HFFc6 (cell line): Measurements from ENCODE around the gene KRTAP9-6. TPM values are rescaled to one million over a fixed set of nuclear protein-coding genes. Genes with fewer than 3 reads are reported as not detected.
"Not testable (repeated sequence)": the region's sequence is repeated elsewhere in the genome, so short reads cannot be mapped to it uniquely, and the experiment has no call there.

Source experiments
- DNase-seq: peaks from one replicate; pipeline ENCODE4 v3.0.0-alpha.2; 2018
- H3K27ac Mint-ChIP-seq: 2 replicates; pipeline ENCODE4 v1.8.0; 2020; ENCODE audit warnings: mild to moderate bottlenecking, mixed read lengths
- H3K27me3 Mint-ChIP-seq: 2 replicates; pipeline ENCODE4 v1.8.0; 2021; ENCODE audit warnings: mild to moderate bottlenecking, moderate library complexity, mixed read lengths; ENCODE audit not compliant: insufficient read depth
- H3K36me3 Mint-ChIP-seq: 2 replicates; pipeline ENCODE4 v1.8.0; 2021; ENCODE audit warnings: low read depth, mixed read lengths
- H3K4me1 Mint-ChIP-seq: 2 replicates; pipeline ENCODE4 v1.8.0; 2020; ENCODE audit warnings: low read depth, mixed read lengths
- H3K4me3 Mint-ChIP-seq: 2 replicates; pipeline ENCODE4 v1.8.0; 2020; ENCODE audit warnings: mild to moderate bottlenecking, moderate library complexity, mixed read lengths
- H3K9me3 Mint-ChIP-seq: 2 replicates; pipeline ENCODE4 v1.8.0; 2020; ENCODE audit warnings: mild to moderate bottlenecking, mixed read lengths
- CTCF ChIP-seq: fragments of 200-600 bp; sonication (generic); IDR thresholded peaks from 2 replicates; pipeline ENCODE4 v1.5.0; 2021; ENCODE audit warnings: antibody characterized with exemption, mild to moderate bottlenecking
- total RNA-seq, 6 experiments: library from RNA; stranded (reverse); fragmentation: NEBNext Ultra II Directional; extraction: Animal tissue kit (Norgen Biotek cat#: 25700); gene quantifications; 2 replicates in 1 of 6; 3 replicates in 5 of 6; pipeline ENCODE4 v1.2.3, GENCODE V29; 2021

KRTAP9-6 gene
- total RNA-seq, 6 experiments from 2014 or later: not detected

- Mint-ChIP-seq H3K27ac (no peak overlapping the region), H3K9me3 (no peaks in the 10 kb centered on the region), H3K36me3 (no peaks in the 10 kb centered on the region; the same call in 1 of the 2 replicates), H3K27me3 (peaks cover 17% of the 10 kb centered on the region), H3K4me1 (peaks cover 6% of the 10 kb centered on the region; the same call in 1 of the 2 replicates), H3K4me3 (no peak overlapping the region)
- no peak for TF ChIP-seq CTCF
- no peak for DNase-seq
Observed at GRCh38 chr17:41231731-41232130, 33.4 kb upstream of the KRTAP9-6 start.

GRCh38 chr17:41232399-41233105 is 32.6 kb upstream of the KRTAP9-6 start, which contains the start of gene KRTAP9-3:
TSS of gene KRTAP9-3 (plus strand) at chr17:41232449. CDS start at chr17:41232502, 53 bp downstream.
- not testable (repeated sequence) for H3K36me3 Mint-ChIP-seq, H3K4me3 Mint-ChIP-seq, H3K27ac Mint-ChIP-seq, H3K9me3 Mint-ChIP-seq, H3K4me1 Mint-ChIP-seq, DNase-seq
- H3K27me3 Mint-ChIP-seq: peaks cover 23% of the 10 kb centered on the region

GRCh38 chr17:41237116-41237515 is 28.1 kb upstream of the KRTAP9-6 start:
- Mint-ChIP-seq H3K27me3 (peaks cover 31% of the 10 kb centered on the region), H3K9me3 (peaks cover 13% of the 10 kb centered on the region), H3K36me3 (peaks cover 13% of the 10 kb centered on the region)
- not testable (repeated sequence) for H3K27ac Mint-ChIP-seq, DNase-seq, H3K4me1 Mint-ChIP-seq, H3K4me3 Mint-ChIP-seq

- not testable (repeated sequence) for H3K27ac Mint-ChIP-seq
Observed at GRCh38 chr17:41237949-41238437, 27.2 kb upstream of the KRTAP9-6 start, which contains the start of gene KRTAP9-8. TSS of gene KRTAP9-8 (plus strand) at chr17:41237999. CDS start at chr17:41238052, 53 bp downstream.

GRCh38 chr17:41246995-41247787 is 18.0 kb upstream of the KRTAP9-6 start:
- DNase-seq, H3K4me3 Mint-ChIP-seq, H3K9me3 Mint-ChIP-seq, H3K4me1 Mint-ChIP-seq, H3K27ac Mint-ChIP-seq, H3K36me3 Mint-ChIP-seq, H3K27me3 Mint-ChIP-seq: not testable (repeated sequence)

More at GRCh38 chr17:41237949-41238437, 27.2 kb upstream of the KRTAP9-6 start, which contains the start of gene KRTAP9-8:
- Mint-ChIP-seq H3K9me3 (peaks cover 13% of the 10 kb centered on the region), H3K27me3 (peaks cover 29% of the 10 kb centered on the region), H3K36me3 (peaks cover 18% of the 10 kb centered on the region)
- H3K4me3 Mint-ChIP-seq, DNase-seq, H3K4me1 Mint-ChIP-seq: not testable (repeated sequence)

GRCh38 chr17:41249637-41250240 is 15.4 kb upstream of the KRTAP9-6 start, which contains the start of gene KRTAP9-4:
TSS of gene KRTAP9-4 (plus strand) at chr17:41249687. CDS start at chr17:41249721, 34 bp downstream.
- DNase-seq, H3K36me3 Mint-ChIP-seq, H3K4me1 Mint-ChIP-seq, H3K9me3 Mint-ChIP-seq, H3K27me3 Mint-ChIP-seq, H3K27ac Mint-ChIP-seq, H3K4me3 Mint-ChIP-seq: not testable (repeated sequence)

- Mint-ChIP-seq H3K27ac (no peak overlapping the region), H3K36me3 (no peaks in the 10 kb centered on the region), H3K4me1 (peaks cover 21% of the 10 kb centered on the region), H3K9me3 (no peaks in the 10 kb centered on the region), H3K27me3 (peaks cover 8% of the 10 kb centered on the region), H3K4me3 (no peak overlapping the region)
- DNase-seq: no peak
- no peak for TF ChIP-seq CTCF
Observed at GRCh38 chr17:41251261-41251660, 13.9 kb upstream of the KRTAP9-6 start.
